Measurements from ENCODE around the gene MTCL1. TPM values are rescaled to one million over a fixed set of nuclear protein-coding genes. Genes with fewer than 3 reads are reported as not detected.

MTCL1 gene
- total and polyA plus RNA-seq, 2 donors (not counting 1 experiment from before 2014, with no cell fraction given), result 35.0 to 56.0 TPM

- Histone ChIP-seq H2AFZ (ENCODE audit: low read length) (no peak overlapping the region), H4K20me1 (ENCODE audit: control insufficient read depth, extremely low read depth, insufficient read depth, low read length) (no peaks in the 10 kb centered on the region), H3K27me3 (ENCODE audit: control insufficient read depth, insufficient read depth, low read length) (no peaks in the 10 kb centered on the region), H3K4me1 (ENCODE audit: control insufficient read depth, extremely low read depth, insufficient read depth, low read length) (peaks cover 8% of the 10 kb centered on the region), H3K4me3 (replicated peaks in 1 of 4; ENCODE audit: control extremely low read depth in 1 of 4, insufficient read depth in 1 of 4, low read depth in 3 of 4, low read length in 4 of 4) (no peak overlapping the region), H3K4me2 (ENCODE audit: extremely low read depth, insufficient read depth, low read length) (no peak overlapping the region), H3K79me2 (ENCODE audit: control insufficient read depth, insufficient read depth, low read length) (peaks cover 30% of the 10 kb centered on the region), H3K9me3 (ENCODE audit: control insufficient read depth, insufficient read depth, low read depth, low read length) (no peaks in the 10 kb centered on the region), H3K36me3 (ENCODE audit: control insufficient read depth, insufficient read depth, low read length) (peaks cover 10% of the 10 kb centered on the region), H3K9ac (ENCODE audit: insufficient read depth, low read length) (no peak overlapping the region), H3K27ac (ENCODE audit: insufficient read depth, low read length) (no peak overlapping the region)
- TF ChIP-seq CTCF (conservative IDR thresholded peaks at IDR 0.05 in 1 of 2, IDR thresholded peaks at IDR 0.05 in 1 of 2; ENCODE audit: low read depth in 1 of 2, low read length in 2 of 2) (no peak), EZH2 (IDR thresholded peaks at IDR 0.05; ENCODE audit: low read length, missing control alignments) (no peak)
- no peak for DNase-seq (ENCODE audit: low read depth in 2 of 2)
Observed at GRCh38 chr18:8744038-8744437, 38.7 kb downstream of the MTCL1 start.

- peaks cover 8% of the 10 kb centered on the region for H3K4me1 ChIP-seq (ENCODE audit: control insufficient read depth, extremely low read depth, insufficient read depth, low read length)
- peaks cover 11% of the 10 kb centered on the region for H3K36me3 ChIP-seq (ENCODE audit: control insufficient read depth, insufficient read depth, low read length)
- no peak for TF ChIP-seq EZH2 (IDR thresholded peaks at IDR 0.05; ENCODE audit: low read length, missing control alignments)
- no peak for TF ChIP-seq CTCF (conservative IDR thresholded peaks at IDR 0.05 in 1 of 2, IDR thresholded peaks at IDR 0.05 in 1 of 2; ENCODE audit: low read depth in 1 of 2, low read length in 2 of 2)
- no peaks in the 10 kb centered on the region for H4K20me1 ChIP-seq (ENCODE audit: control insufficient read depth, extremely low read depth, insufficient read depth, low read length)
- DNase-seq (ENCODE audit: low read depth in 2 of 2), result no peak
- H3K27me3 ChIP-seq (ENCODE audit: control insufficient read depth, insufficient read depth, low read length), result no peaks in the 10 kb centered on the region
- no peak overlapping the region for H3K4me2 ChIP-seq (ENCODE audit: extremely low read depth, insufficient read depth, low read length)
- H3K9ac ChIP-seq (ENCODE audit: insufficient read depth, low read length), result no peak overlapping the region
- no peak overlapping the region for H3K4me3 ChIP-seq (replicated peaks in 1 of 4; ENCODE audit: control extremely low read depth in 1 of 4, insufficient read depth in 1 of 4, low read depth in 3 of 4, low read length in 4 of 4)
- peak overlapping the region; percentile 48 for H3K27ac ChIP-seq (ENCODE audit: insufficient read depth, low read length)
- no peaks in the 10 kb centered on the region for H3K9me3 ChIP-seq (ENCODE audit: control insufficient read depth, insufficient read depth, low read depth, low read length)
- no peak overlapping the region for H2AFZ ChIP-seq (ENCODE audit: low read length)
- H3K79me2 ChIP-seq (ENCODE audit: control insufficient read depth, insufficient read depth, low read length), result peaks cover 31% of the 10 kb centered on the region
Observed at GRCh38 chr18:8744656-8745055, 39.3 kb downstream of the MTCL1 start.

GRCh38 chr18:8745355-8746014 is 40.1 kb downstream of the MTCL1 start:
- Histone ChIP-seq H3K27ac (ENCODE audit: insufficient read depth, low read length) (peak overlapping the region; percentile 45), H3K27me3 (ENCODE audit: control insufficient read depth, insufficient read depth, low read length) (no peaks in the 10 kb centered on the region), H3K9ac (ENCODE audit: insufficient read depth, low read length) (no peak overlapping the region), H3K4me3 (replicated peaks in 1 of 4; ENCODE audit: control extremely low read depth in 1 of 4, insufficient read depth in 1 of 4, low read depth in 3 of 4, low read length in 4 of 4) (no peak overlapping the region), H2AFZ (ENCODE audit: low read length) (no peak overlapping the region), H4K20me1 (ENCODE audit: control insufficient read depth, extremely low read depth, insufficient read depth, low read length) (no peaks in the 10 kb centered on the region), H3K36me3 (ENCODE audit: control insufficient read depth, insufficient read depth, low read length) (peaks cover 11% of the 10 kb centered on the region), H3K4me2 (ENCODE audit: extremely low read depth, insufficient read depth, low read length) (peak overlapping the region; percentile 48), H3K4me1 (ENCODE audit: control insufficient read depth, extremely low read depth, insufficient read depth, low read length) (peaks cover 8% of the 10 kb centered on the region), H3K9me3 (ENCODE audit: control insufficient read depth, insufficient read depth, low read depth, low read length) (no peaks in the 10 kb centered on the region), H3K79me2 (ENCODE audit: control insufficient read depth, insufficient read depth, low read length) (peaks cover 31% of the 10 kb centered on the region)
- no peak for TF ChIP-seq CTCF (conservative IDR thresholded peaks at IDR 0.05 in 1 of 2, IDR thresholded peaks at IDR 0.05 in 1 of 2; ENCODE audit: low read depth in 1 of 2, low read length in 2 of 2)
- TF ChIP-seq EZH2 (IDR thresholded peaks at IDR 0.05; ENCODE audit: low read length, missing control alignments), result no peak
- peak in 1 of 2 donors; percentile 83 for DNase-seq (ENCODE audit: low read depth in 2 of 2)
